CD4-positive, alpha-beta T cell treated with Interleukin-4 for 1 hour (primary cell): ENCODE results near the gene WTIP.
A peak's percentile ranks its signal among the peaks of the same experiment; 100 is the strongest.

ENCODE experiments used
- DNase-seq, 2 donors: peaks; one replicate each; pipeline ENCODE4 v3.0.0-alpha.2; 2020 to 2022

WTIP gene

GRCh38 chr19:34479396-34479795 is 2.2 kb upstream of the WTIP start:
- DNase-seq: no peak

- DNase-seq: no peak
Observed at GRCh38 chr19:34480491-34480890, 1.1 kb upstream of the WTIP start.

DNA sequence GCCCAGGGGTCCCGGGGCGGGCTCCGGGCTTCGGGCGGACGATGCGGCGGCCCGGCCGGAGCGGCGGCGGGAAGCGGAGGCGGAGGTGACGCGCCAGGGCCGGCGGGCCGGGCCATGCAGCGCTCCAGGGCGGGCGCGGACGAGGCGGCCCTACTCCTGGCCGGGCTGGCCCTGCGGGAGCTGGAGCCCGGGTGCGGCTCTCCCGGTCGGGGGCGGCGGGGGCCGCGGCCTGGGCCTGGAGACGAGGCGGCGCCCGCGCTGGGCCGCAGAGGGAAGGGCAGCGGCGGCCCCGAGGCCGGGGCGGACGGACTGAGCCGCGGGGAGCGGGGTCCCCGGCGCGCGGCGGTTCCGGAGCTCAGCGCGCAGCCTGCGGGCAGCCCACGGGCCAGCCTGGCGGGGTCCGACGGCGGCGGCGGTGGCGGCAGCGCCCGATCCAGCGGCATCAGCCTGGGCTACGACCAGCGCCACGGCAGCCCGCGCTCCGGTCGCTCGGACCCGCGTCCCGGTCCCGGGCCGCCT is 362 bp downstream of the WTIP start:
- no peak for DNase-seq

DNA sequence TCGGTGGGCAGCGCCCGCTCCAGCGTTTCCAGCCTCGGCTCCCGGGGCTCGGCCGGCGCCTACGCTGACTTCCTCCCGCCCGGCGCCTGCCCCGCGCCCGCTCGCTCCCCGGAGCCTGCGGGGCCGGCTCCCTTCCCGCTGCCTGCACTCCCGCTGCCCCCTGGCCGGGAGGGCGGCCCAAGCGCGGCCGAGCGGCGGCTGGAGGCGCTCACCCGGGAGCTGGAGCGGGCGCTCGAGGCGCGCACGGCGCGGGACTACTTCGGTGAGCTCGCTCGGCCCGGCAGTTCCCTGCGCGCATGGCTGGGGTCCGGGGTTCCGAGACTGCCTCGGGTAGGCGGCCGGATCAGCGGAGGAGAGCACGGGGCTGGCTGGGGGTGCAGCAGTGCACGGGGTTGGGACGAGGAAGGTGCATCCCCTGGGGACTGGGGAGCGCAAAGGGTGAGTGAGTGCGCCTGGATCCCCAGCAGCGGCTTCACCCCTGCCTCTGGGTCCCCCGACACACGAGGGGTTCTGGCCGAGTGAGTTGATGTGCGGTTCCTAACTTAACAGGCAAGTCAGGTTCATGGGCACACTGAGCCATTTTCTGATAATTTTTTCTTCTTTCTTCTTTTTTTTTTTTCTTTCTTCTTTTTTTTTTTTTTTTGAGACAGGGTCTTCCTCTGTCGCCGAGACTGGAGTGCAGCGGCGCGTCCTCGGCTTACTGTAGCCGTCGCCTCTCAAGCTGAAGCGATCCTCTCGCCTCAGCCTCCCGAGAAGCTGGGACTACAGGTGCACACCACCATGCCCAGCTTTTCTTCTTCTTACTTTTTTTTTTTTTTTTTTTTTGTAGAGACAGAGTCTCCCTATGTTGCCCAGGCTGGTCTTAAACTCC is 1.1 kb downstream of the WTIP start:
- no peak for DNase-seq

DNA sequence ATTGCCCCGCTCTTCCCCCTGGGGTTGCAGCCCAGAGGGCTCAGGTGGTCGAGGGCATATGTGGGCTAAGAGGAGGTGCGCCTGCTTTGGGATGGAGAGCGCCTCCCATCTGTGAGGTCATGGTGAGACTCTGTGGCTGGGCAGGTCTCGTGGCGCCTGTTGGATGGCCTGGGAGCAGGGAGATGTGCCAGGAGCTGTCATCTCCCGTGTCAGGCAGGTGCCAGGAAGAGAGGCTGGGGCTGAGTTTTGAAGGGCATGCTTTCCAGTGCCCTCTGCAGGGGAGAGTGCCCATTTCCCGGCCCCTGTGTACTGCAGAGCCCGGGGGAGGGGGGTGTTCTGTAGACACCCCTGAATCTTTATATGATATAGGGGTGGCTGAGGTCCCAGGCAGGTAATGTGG is 2.8 kb downstream of the WTIP start:
- DNase-seq: no peak

- no peak for DNase-seq
Observed at GRCh38 chr19:34485831-34486230, 4.3 kb downstream of the WTIP start.

GRCh38 chr19:34487651-34488051 is 6.1 kb downstream of the WTIP start:
- DNase-seq: no peak

GRCh38 chr19:34489175-34489574 is 7.6 kb downstream of the WTIP start:
- DNase-seq: no peak

- DNase-seq: no peak
Observed at GRCh38 chr19:34490141-34490766, 8.7 kb downstream of the WTIP start.

DNA sequence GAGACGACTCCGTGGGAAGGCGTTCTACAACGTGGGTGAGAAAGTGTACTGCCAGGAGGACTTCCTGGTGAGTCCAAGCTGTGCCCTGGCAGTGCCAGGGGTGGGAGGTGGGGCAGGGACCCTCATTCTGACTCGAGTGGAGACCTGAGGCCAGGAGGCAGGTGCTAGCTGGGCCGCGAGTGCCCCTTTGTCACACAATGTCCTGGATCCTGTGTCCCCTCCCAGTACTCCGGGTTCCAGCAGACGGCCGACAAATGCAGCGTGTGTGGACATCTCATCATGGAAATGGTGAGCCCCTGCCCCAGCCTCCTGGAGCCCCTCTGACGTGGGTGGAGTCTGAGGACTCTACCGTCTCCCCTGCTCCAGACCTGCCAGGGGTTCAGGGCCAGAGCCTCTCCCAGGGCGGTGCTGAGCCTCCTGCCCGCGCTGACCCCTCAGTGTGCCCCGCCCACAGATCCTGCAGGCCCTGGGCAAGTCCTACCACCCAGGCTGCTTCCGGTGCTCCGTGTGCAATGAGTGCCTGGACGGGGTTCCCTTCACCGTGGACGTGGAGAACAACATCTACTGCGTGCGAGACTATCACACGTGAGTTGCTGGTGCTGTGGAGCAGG is 11.6 kb downstream of the WTIP start:
- no peak for DNase-seq

GRCh38 chr19:34493649-34494044 is 12.1 kb downstream of the WTIP start:
- DNase-seq: no peak

GRCh38 chr19:34494601-34495000 is 13.0 kb downstream of the WTIP start:
- DNase-seq: no peak

GRCh38 chr19:34495416-34495815 is 13.9 kb downstream of the WTIP start:
- no peak for DNase-seq

DNA sequence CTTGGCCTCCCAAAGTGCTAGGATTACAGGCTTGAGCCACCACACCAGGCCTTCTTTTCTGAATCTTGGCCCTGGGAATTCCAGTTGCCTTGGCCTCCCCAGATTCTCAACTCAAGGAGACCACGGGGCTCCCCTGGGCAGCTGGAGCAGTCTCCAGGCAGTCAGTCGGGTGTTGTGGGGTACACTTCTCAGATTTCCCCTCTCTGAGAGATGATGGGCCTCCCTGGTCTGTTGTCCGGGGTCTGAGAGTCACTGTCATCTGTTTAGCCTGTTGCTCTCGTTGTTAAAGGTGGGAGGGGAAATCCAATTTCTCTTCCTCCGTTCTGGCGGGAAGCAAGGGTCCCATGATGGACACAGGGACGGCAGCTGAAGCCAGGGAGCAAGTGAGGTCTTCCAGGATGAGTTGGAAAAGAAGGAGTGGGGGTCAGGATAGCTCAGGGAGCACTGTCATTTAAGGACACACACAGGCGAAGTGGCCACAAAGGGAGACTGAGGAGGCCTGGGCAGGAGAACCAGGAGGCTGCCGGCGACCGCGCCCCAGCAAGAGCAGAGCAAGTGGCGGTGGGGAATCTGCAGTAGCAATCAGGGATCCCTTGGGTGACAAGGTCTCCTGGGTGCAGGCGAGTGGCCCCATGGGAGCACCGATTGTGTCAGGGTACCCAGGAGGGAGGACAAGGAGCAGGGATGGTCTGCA is 15.7 kb downstream of the WTIP start:
- no peak for DNase-seq

DNA sequence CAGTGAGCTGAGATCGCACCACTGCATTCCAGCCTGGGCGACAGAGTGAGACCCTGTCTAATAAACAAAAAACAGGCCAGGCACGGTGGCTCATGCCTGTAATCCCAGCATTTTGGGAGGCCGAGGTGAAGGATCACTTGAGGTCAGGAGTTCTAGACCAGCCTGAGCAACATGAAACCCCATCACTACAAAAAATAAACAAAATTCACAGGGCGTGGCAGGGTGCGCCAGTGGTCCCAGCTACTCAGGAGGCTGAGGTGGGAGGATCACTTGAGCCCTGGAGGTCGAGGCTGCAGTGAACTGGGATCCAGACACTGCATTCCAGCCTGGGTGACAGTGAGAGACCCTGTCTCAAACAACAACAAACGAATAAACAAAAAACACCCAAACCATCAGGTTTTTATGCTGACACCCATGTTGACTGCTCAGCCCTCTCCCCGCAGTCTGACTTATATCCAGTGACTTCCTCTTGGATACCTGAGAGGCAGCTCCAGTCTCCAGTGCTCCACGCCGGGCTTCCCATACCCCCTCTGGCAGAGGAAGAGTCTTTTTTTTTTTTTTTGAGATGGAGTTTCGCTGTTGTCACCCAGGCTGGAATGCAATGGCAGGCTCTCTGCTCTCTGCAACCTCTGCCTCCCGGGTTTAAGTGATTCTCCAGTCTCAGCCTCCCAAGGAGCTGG is 17.7 kb downstream of the WTIP start:
- DNase-seq: no peak

- DNase-seq: peak in 1 of 2 donors; percentile 4
Observed at GRCh38 chr19:34500656-34501120, 19.1 kb downstream of the WTIP start.

DNA sequence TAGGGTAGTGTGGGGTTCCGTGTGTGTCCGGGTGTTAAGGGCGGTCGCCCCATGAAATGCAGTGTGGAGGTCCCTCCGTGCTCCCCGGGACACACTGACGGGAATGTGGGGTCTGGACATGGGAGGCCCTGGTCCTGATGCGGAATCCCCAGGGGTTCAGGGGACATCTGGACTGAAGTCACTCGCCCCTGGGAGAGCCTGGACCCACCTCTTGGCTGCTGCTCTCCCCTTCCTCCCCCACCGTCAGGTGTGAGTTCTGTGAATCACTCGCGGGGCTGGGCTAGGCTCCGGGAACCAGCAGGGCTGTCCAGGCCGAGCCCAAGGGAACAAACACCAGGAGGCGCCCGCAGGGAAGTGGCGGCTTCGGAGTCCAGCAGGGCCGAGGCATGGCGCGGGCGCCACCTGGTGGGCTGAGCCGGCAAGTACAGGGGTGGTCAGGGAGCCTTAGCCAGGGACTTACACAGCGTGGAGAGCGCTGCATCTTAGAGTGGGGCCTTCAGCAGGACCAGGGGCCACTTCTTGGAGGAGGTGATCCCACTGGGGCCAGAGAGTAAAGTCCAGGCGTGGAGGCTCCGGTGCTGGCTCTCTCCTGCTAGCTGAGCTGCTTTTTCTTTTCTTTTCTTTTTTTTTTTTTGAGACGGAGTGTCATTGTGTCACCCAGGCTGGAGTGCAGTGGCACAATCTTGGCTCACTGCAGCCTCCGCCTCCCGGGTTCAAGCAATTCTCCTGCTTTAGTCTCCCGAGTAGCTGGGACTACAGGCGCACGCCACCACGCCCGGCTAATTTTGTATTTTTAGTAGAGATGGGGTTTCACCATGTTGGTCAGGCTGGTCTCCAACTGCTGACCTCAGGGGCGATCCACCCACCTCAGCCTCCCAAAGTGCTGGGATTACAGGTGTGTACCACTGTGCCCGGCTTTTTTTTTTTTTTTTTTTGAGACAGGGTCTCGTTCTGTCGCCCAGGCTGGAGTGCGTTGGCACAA is 20.1 kb downstream of the WTIP start:
- DNase-seq: peak; percentile 83 to 84

GRCh38 chr19:34502582-34503411 is 21.2 kb downstream of the WTIP start:
- no peak for DNase-seq

GRCh38 chr19:34503531-34504272 is 22.1 kb downstream of the WTIP start:
- DNase-seq: no peak
